ENCODE data around the gene CFAP68. TPM values are rescaled to one million over a fixed set of nuclear protein-coding genes. Genes with fewer than 3 reads are reported as not detected.

The CFAP68 gene
- total RNA-seq, 1 experiment from 2014 or later: 23.4 TPM

- no peaks in the 10 kb centered on the region for H4K20me1 ChIP-seq (ENCODE audit: control insufficient read depth, insufficient read depth, insufficient read length)
- H3K9me3 ChIP-seq (ENCODE audit: control insufficient read depth, low read depth, low read length): no peaks in the 10 kb centered on the region
- H4K91ac ChIP-seq (ENCODE audit: insufficient read length, low read depth, low read length): no peak within 1 kb of the TSS
- no peak within 1 kb of the TSS for H2AK5ac ChIP-seq (ENCODE audit: insufficient read length, low read length)
- H4K8ac ChIP-seq (replicated peaks; ENCODE audit: insufficient read length, low read depth, low read length): no peak within 1 kb of the TSS
- Mint-ChIP-seq H3K4me1 (peaks cover 25 to 30% of the 10 kb centered on the region in 2 experiments), H3K4me3 (peak within 1 kb of the TSS; percentile 58 to 62; a peak in 4 of 5 replicates), H3K27me3 (ENCODE audit: low read depth) (no peaks in the 10 kb centered on the region), H3K27ac (peak within 1 kb of the TSS in 2 of 3 experiments; percentile 78 to 89; a peak in 4 of 7 replicates), H3K9me3 (no peaks in the 10 kb centered on the region), H3K36me3 (ENCODE audit: insufficient read depth in 1 of 3, low read depth in 3 of 3) (no peaks in the 10 kb centered on the region)
- H3K27me3 ChIP-seq (ENCODE audit: insufficient read depth, low read length): no peaks in the 10 kb centered on the region
- peak; percentile 94 for DNase-seq
- H3K4me2 ChIP-seq (ENCODE audit: insufficient read depth, insufficient read length, low read length): peak within 1 kb of the TSS; percentile 28
- peak within 1 kb of the TSS; percentile 32; the same call in 1 of the 2 replicates for H3K14ac ChIP-seq (ENCODE audit: insufficient read depth, low read length)
- H3K56ac ChIP-seq (ENCODE audit: insufficient read length, low read depth, low read length): no peak within 1 kb of the TSS
- no CpG with 5 or more reads among the region's 19 CpGs for WGBS (ENCODE audit: extremely low coverage, insufficient read length, low lambda C conversion rate)
- H3K79me2 ChIP-seq (ENCODE audit: insufficient read depth, low read length): no peaks in the 10 kb centered on the region
- H3K79me1 ChIP-seq (ENCODE audit: insufficient read depth, low read depth, low read length, poor library complexity, severe bottlenecking): no peaks in the 10 kb centered on the region
- TF ChIP-seq CTCF (conservative IDR thresholded peaks at IDR 0.05): peak; percentile 41; the same call in 2 of the 3 replicates
- H2AFZ ChIP-seq (ENCODE audit: low read length): peak within 1 kb of the TSS; percentile 32
- H4K5ac ChIP-seq (ENCODE audit: insufficient read length, low read depth, low read length): no peak within 1 kb of the TSS
- H3K18ac ChIP-seq (ENCODE audit: insufficient read length, low read depth, low read length): peak within 1 kb of the TSS; percentile 50
- H3K9ac ChIP-seq (ENCODE audit: extremely low read depth, insufficient read length, low read length): peak within 1 kb of the TSS; percentile 9
- no peaks in the 10 kb centered on the region for H3K4me1 ChIP-seq (ENCODE audit: insufficient read depth, low read length)
- no peak within 1 kb of the TSS for H2BK120ac ChIP-seq (ENCODE audit: low read depth, low read length, poor library complexity, severe bottlenecking)
- H2BK20ac ChIP-seq (ENCODE audit: low read depth, low read length, poor library complexity, severe bottlenecking): no peak within 1 kb of the TSS
- no peak within 1 kb of the TSS for H3K4ac ChIP-seq (ENCODE audit: low read depth, low read length)
- no peak within 1 kb of the TSS for H3T11ph ChIP-seq (ENCODE audit: low read length)
- no peak within 1 kb of the TSS for H2BK15ac ChIP-seq (ENCODE audit: low read depth, low read length)
- no peak within 1 kb of the TSS for H3K23ac ChIP-seq (ENCODE audit: insufficient read length, low read depth, low read length)
- no peaks in the 10 kb centered on the region for H3K23me2 ChIP-seq (ENCODE audit: insufficient read length, low read depth, low read length, poor library complexity, severe bottlenecking)
- no peak within 1 kb of the TSS for H2BK5ac ChIP-seq (ENCODE audit: insufficient read length, low read length)
- no peak within 1 kb of the TSS for H3K27ac ChIP-seq (ENCODE audit: insufficient read length, low read depth, low read length)
- H2BK12ac ChIP-seq (ENCODE audit: insufficient read length, low read depth, low read length): peak within 1 kb of the TSS; percentile 51
Observed at GRCh38 chr11:111918390-111919256, 39.3 kb downstream of the CFAP68 start, which contains the start of gene C11orf52. Gene C11orf52, plus strand, starts transcription at chr11:111918913. Its CDS starts 60 bp downstream, at chr11:111918973.

Data from H9 (cell line).